ENCODE results near the gene ABCA12.

DNA sequence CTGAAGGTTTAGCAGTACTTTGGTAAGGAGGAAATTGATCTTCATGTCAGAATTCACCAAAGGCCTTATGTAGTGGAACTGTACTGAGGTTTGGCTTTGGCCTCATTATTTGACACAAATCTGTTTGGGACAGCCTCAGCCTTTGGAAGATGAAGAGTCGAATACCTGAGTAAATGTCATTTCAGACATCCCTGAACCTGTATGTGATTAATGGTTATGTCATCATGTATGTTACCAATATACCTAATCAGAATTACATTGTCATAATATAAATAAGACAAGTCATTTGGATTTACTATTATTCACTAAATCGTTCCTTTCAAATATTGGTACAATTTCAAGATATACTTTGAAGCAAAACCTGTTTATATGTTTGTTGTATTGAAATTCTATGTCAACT is 10.6 kb upstream of the ABCA12 start:
- TF ChIP-seq, protein P1, sequence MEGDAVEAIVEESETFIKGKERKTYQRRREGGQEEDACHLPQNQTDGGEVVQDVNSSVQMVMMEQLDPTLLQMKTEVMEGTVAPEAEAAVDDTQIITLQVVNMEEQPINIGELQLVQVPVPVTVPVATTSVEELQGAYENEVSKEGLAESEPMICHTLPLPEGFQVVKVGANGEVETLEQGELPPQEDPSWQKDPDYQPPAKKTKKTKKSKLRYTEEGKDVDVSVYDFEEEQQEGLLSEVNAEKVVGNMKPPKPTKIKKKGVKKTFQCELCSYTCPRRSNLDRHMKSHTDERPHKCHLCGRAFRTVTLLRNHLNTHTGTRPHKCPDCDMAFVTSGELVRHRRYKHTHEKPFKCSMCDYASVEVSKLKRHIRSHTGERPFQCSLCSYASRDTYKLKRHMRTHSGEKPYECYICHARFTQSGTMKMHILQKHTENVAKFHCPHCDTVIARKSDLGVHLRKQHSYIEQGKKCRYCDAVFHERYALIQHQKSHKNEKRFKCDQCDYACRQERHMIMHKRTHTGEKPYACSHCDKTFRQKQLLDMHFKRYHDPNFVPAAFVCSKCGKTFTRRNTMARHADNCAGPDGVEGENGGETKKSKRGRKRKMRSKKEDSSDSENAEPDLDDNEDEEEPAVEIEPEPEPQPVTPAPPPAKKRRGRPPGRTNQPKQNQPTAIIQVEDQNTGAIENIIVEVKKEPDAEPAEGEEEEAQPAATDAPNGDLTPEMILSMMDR (IDR thresholded peaks at IDR 0.05) = no peak
- TF ChIP-seq, protein P2, sequence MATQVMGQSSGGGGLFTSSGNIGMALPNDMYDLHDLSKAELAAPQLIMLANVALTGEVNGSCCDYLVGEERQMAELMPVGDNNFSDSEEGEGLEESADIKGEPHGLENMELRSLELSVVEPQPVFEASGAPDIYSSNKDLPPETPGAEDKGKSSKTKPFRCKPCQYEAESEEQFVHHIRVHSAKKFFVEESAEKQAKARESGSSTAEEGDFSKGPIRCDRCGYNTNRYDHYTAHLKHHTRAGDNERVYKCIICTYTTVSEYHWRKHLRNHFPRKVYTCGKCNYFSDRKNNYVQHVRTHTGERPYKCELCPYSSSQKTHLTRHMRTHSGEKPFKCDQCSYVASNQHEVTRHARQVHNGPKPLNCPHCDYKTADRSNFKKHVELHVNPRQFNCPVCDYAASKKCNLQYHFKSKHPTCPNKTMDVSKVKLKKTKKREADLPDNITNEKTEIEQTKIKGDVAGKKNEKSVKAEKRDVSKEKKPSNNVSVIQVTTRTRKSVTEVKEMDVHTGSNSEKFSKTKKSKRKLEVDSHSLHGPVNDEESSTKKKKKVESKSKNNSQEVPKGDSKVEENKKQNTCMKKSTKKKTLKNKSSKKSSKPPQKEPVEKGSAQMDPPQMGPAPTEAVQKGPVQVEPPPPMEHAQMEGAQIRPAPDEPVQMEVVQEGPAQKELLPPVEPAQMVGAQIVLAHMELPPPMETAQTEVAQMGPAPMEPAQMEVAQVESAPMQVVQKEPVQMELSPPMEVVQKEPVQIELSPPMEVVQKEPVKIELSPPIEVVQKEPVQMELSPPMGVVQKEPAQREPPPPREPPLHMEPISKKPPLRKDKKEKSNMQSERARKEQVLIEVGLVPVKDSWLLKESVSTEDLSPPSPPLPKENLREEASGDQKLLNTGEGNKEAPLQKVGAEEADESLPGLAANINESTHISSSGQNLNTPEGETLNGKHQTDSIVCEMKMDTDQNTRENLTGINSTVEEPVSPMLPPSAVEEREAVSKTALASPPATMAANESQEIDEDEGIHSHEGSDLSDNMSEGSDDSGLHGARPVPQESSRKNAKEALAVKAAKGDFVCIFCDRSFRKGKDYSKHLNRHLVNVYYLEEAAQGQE (IDR thresholded peaks at IDR 0.05; ENCODE audit: insufficient read depth in 1 of 2, low read depth in 2 of 2, low read length in 1 of 2) = no peak

All from Panc1 (cell line).